K562 (cell line): Measurements from ENCODE around the gene GNA14.

ENCODE experiments used
- TRIM28 ChIP-seq: fragments of 450-650 bp; IDR thresholded peaks from 2 replicates; pipeline ENCODE4 v1.6.1; 2017
- ZNF239 ChIP-seq: fragments of 250-450 bp; sonication (Bioruptor Pico); IDR thresholded peaks from 2 replicates; pipeline ENCODE4 v1.4.0; 2020; ENCODE audit warnings: mild to moderate bottlenecking
- TF ChIP-seq, protein P1 (sequence below), 3 experiments: IDR thresholded peaks in 2 of 3; conservative IDR thresholded peaks in 1 of 3; 2 replicates each; pipeline ENCODE4 v1.5.1; 2011 to 2012; ENCODE audit warnings: low read length in 3 of 3, mild to moderate bottlenecking in 3 of 3, control low read depth in 2 of 3, improper control_type of control experiment in 1 of 3, inconsistent platforms in 1 of 3, low read depth in 1 of 3, mixed read lengths in 1 of 3, moderate library complexity in 1 of 3; ENCODE audit not compliant: insufficient read depth in 2 of 3
- TF ChIP-seq, protein P2 (sequence below), 2 experiments: fragments of 250-450 bp in 1 of 2; fragments of 450-650 bp in 1 of 2; sonication (Bioruptor Pico) in 1 of 2; IDR thresholded peaks; 2 replicates each; pipeline versions ENCODE4 v1.6.1 to v1.8.0; 2016 to 2021; ENCODE audit warnings: mild to moderate bottlenecking in 2 of 2, moderate library complexity in 2 of 2, missing compliant biosample characterization in 1 of 2, missing genetic modification characterization in 1 of 2

DNA sequence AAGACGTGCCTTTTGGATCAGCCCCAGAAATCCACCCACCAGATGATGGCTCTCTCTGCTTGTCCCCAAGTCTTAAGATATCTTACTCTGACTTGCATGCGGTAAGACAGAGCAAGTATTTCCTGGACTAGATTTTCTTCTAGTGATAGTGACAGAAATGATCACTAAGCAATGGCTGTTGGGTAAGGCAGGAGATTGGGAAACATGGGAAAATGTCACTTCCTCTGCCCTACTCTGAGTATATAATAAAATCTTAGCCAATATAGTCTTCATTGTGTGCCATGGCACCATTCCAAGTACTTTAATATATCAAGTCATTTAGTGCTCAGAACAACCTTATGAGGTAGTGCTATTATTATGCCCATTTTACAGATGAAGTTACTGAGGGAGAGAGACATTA, 31.0 kb upstream of the GNA14 start:
- TF ChIP-seq, protein P1, sequence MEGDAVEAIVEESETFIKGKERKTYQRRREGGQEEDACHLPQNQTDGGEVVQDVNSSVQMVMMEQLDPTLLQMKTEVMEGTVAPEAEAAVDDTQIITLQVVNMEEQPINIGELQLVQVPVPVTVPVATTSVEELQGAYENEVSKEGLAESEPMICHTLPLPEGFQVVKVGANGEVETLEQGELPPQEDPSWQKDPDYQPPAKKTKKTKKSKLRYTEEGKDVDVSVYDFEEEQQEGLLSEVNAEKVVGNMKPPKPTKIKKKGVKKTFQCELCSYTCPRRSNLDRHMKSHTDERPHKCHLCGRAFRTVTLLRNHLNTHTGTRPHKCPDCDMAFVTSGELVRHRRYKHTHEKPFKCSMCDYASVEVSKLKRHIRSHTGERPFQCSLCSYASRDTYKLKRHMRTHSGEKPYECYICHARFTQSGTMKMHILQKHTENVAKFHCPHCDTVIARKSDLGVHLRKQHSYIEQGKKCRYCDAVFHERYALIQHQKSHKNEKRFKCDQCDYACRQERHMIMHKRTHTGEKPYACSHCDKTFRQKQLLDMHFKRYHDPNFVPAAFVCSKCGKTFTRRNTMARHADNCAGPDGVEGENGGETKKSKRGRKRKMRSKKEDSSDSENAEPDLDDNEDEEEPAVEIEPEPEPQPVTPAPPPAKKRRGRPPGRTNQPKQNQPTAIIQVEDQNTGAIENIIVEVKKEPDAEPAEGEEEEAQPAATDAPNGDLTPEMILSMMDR (IDR thresholded peaks at IDR 0.05 in 2 of 3, conservative IDR thresholded peaks at IDR 0.05 in 1 of 3; ENCODE audit: insufficient read depth in 2 of 3, low read depth in 1 of 3, low read length in 3 of 3): no peak
- TF ChIP-seq, protein P2, sequence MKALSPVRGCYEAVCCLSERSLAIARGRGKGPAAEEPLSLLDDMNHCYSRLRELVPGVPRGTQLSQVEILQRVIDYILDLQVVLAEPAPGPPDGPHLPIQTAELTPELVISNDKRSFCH (CRISPR knock-in tag; IDR thresholded peaks at IDR 0.05): no peak
- TF ChIP-seq, protein P2 (tag; IDR thresholded peaks at IDR 0.05): no peak
- no peak for TF ChIP-seq TRIM28
- TF ChIP-seq ZNF239 (CRISPR knock-in tag): no peak
